ENCODE measurements around the gene ITGA1. TPM values are rescaled to one million over a fixed set of nuclear protein-coding genes. Genes with fewer than 3 reads are reported as not detected.

ITGA1 gene
- total RNA-seq, 1 experiment from 2014 or later, result 1.6 TPM

GRCh38 chr5:52861368-52861767 lies 73.7 kb downstream of the ITGA1 start:
- ChIA-PET POLR2A (interaction anchor here (0.7 kb wide), 1 partner anchor 117 kb away, joined by 3 read pairs; no protein-coding TSS in a partner anchor), CTCF (no interaction called here)
- in situ Hi-C loops (cut with HindIII; ENCODE audit: low pct_unique_long_range_greater_than_20kb, low sequenced_read_pairs) (no loop called here), intact Hi-C loops (cut with micrococcal nuclease; ENCODE audit: unreplicated experiment) (no loop called here)
- Histone ChIP-seq H3K4me3 (ENCODE audit: low read depth in 2 of 2, low read length in 2 of 2) (no peak overlapping the region), H3K4me1 (ENCODE audit: control insufficient read depth, insufficient read depth, low read length) (no peaks in the 10 kb centered on the region), H3K27me3 (ENCODE audit: control insufficient read depth, insufficient read depth, low read length) (no peaks in the 10 kb centered on the region; the same call in 1 of the 2 replicates), H3K27ac (ENCODE audit: low read length) (no peak overlapping the region), H3K9me3 (ENCODE audit: control insufficient read depth, insufficient read depth, low read depth, low read length) (no peaks in the 10 kb centered on the region), H3K36me3 (ENCODE audit: control insufficient read depth, insufficient read depth, low read length) (no peaks in the 10 kb centered on the region)
- BruUV-seq (replicated peaks), result no TSS peak
- no peak for ATAC-seq
- no peak for DNase-seq (ENCODE audit: low read depth, low spot score)
- TF ChIP-seq CTCF (IDR thresholded peaks at IDR 0.05) (no peak), POLR2AphosphoS5 (IDR thresholded peaks at IDR 0.05; ENCODE audit: low read depth, low read length) (no peak), SIN3A (IDR thresholded peaks at IDR 0.05; ENCODE audit: borderline replicate concordance, insufficient read depth, low read depth, low read length) (no peak), REST (IDR thresholded peaks at IDR 0.05; ENCODE audit: insufficient read depth in 1 of 2, low read depth in 2 of 2, low read length in 1 of 2) (no peak), TCF7L2 (IDR thresholded peaks at IDR 0.05; ENCODE audit: low read depth, low read length) (no peak)

DNA sequence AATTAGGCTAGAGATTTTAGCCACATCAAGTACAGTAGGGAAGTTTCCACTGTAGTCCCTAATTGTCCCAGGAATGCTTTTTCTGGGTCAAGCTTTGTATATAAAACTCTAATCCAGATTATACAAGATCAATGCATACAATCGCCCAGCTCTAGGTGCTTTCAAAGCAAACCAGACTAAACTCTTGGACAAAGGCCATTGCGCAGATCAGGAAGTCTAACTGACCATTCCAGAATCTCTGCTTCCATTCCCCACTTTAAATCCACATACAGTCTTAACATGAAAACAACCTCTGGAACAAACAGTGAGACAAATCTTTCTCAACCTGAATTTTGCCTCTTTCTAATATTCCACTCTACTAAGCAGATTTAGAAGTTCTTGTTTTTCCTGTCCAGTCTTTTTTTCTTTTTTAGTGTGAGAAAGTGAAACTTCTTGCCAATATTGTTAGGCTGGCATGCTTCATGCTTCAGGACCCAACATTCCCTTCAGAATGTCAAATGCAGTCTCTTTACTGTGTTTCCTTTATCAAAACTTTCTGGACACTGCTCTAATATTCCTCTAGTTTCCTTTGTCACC lies 76.1 kb downstream of the ITGA1 start:
- ATAC-seq (no peak), DNase-seq (ENCODE audit: low read depth, low spot score) (no peak)
- TF ChIP-seq REST (IDR thresholded peaks at IDR 0.05; ENCODE audit: insufficient read depth in 1 of 2, low read depth in 2 of 2, low read length in 1 of 2) (no peak), POLR2AphosphoS5 (IDR thresholded peaks at IDR 0.05; ENCODE audit: low read depth, low read length) (no peak), TCF7L2 (IDR thresholded peaks at IDR 0.05; ENCODE audit: low read depth, low read length) (no peak), CTCF (IDR thresholded peaks at IDR 0.05) (no peak), SIN3A (IDR thresholded peaks at IDR 0.05; ENCODE audit: borderline replicate concordance, insufficient read depth, low read depth, low read length) (no peak)
- Histone ChIP-seq H3K36me3 (ENCODE audit: control insufficient read depth, insufficient read depth, low read length) (no peaks in the 10 kb centered on the region), H3K9me3 (ENCODE audit: control insufficient read depth, insufficient read depth, low read depth, low read length) (no peaks in the 10 kb centered on the region), H3K4me3 (ENCODE audit: low read depth in 2 of 2, low read length in 2 of 2) (no peak overlapping the region), H3K27ac (ENCODE audit: low read length) (no peak overlapping the region), H3K27me3 (ENCODE audit: control insufficient read depth, insufficient read depth, low read length) (no peaks in the 10 kb centered on the region; the same call in 1 of the 2 replicates), H3K4me1 (ENCODE audit: control insufficient read depth, insufficient read depth, low read length) (no peaks in the 10 kb centered on the region)
- in situ Hi-C loops (cut with HindIII; ENCODE audit: low pct_unique_long_range_greater_than_20kb, low sequenced_read_pairs), result no loop called here
- no TSS peak for BruUV-seq (replicated peaks)
- ChIA-PET POLR2A (no interaction called here), CTCF (no interaction called here)
- intact Hi-C loops (cut with micrococcal nuclease; ENCODE audit: unreplicated experiment), result no loop called here

All from Panc1 (cell line).